NCI-H226 (cell line): ENCODE data around the gene CST6.

Source experiments
- DNase-seq: peaks from one replicate; pipeline ENCODE4 v3.0.0-alpha.2; 2015

The CST6 gene

GRCh38 chr11:66048547-66049323 lies 36.9 kb downstream of the CST6 start, which contains the start of gene GAL3ST3:
Gene GAL3ST3, minus strand, starts transcription at chr11:66049161. Its CDS starts 3,746 bp downstream, at chr11:66045415.
- no peak for DNase-seq

- DNase-seq, result no peak
Measured at GRCh38 chr11:66050581-66051231, 38.9 kb downstream of the CST6 start.

- no peak for DNase-seq
Measured at GRCh38 chr11:66051371-66051765, 39.6 kb downstream of the CST6 start.

- peak; percentile 99 for DNase-seq
Measured at GRCh38 chr11:66051766-66052663, 40.2 kb downstream of the CST6 start, which contains the start of gene SF3B2. Gene SF3B2, plus strand, starts transcription at chr11:66052364. Its CDS starts 21 bp downstream, at chr11:66052385.

GRCh38 chr11:66052664-66052982 lies 40.8 kb downstream of the CST6 start:
- DNase-seq, result no peak

GRCh38 chr11:66055021-66055420 lies 43.2 kb downstream of the CST6 start:
- DNase-seq, result no peak

- no peak for DNase-seq
Measured at GRCh38 chr11:66056501-66056900, 44.7 kb downstream of the CST6 start.

- DNase-seq, result no peak
Measured at GRCh38 chr11:66059966-66060680, 48.3 kb downstream of the CST6 start.

GRCh38 chr11:66061268-66061667 lies 49.5 kb downstream of the CST6 start:
- DNase-seq, result no peak

GRCh38 chr11:66062408-66062807 lies 50.6 kb downstream of the CST6 start:
- DNase-seq, result no peak
